GM12875 (cell line): ENCODE data around the gene POC1B.

Experiments
- H3K4me3 ChIP-seq: one replicate; pipeline ENCODE4 v1.5.1; 2011; ENCODE audit warnings: low read depth, low read length, control low read depth
- CTCF ChIP-seq: IDR thresholded peaks from 2 replicates; pipeline ENCODE4 v1.5.1; 2011; ENCODE audit warnings: low read depth, mild to moderate bottlenecking, control low read depth, inconsistent platforms, low read length, moderate library complexity, borderline replicate concordance; ENCODE audit not compliant: insufficient read depth

POC1B gene

GRCh38 chr12:89567691-89568239 is 41.9 kb upstream of the POC1B start:
- no peak for TF ChIP-seq CTCF
- H3K4me3 ChIP-seq, result no peak overlapping the region

DNA sequence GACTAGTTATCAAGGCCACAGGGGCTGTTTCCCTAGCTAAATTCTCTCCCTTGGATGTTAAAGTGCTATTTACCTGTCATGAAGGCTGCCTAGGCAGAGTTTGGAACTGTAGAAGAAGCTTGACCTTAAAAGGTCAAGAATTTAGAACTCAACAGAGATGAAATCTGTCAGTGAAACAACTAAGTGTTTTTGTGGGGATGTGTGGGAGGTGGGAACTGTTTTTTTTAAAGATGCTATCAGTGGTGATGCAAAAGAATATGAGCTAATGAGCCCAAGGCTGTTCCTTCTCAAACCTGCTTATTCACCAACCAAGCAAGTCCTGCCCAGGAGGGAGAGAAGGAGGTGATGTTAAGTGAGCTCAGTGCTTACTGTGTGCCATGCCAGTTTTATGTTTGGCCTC is 40.8 kb upstream of the POC1B start:
- H3K4me3 ChIP-seq, result no peak overlapping the region
- TF ChIP-seq CTCF, result no peak

GRCh38 chr12:89565002-89565401 is 39.2 kb upstream of the POC1B start:
- no peak for TF ChIP-seq CTCF
- no peak overlapping the region for H3K4me3 ChIP-seq

GRCh38 chr12:89559753-89560152 is 33.9 kb upstream of the POC1B start:
- TF ChIP-seq CTCF, result no peak
- no peak overlapping the region for H3K4me3 ChIP-seq

DNA sequence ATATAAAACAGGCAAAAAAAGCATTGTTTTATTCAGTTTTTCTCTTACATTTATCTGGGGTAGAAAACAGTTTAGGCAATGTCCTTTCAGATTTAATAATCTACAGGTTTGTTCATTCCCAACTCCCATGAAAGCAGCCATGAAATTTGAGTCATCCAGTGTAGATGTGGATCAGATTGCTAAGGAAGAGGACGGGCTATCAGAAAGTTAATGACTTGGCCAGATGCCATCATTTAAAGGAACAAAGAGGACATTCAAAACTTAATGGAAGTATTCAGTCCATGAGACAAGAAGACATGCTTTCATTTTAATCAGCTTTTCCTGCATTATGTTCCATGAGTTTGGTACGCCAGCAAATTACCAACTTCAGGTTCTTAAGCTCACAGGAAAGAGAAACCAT is 31.1 kb upstream of the POC1B start:
- H3K4me3 ChIP-seq, result no peak overlapping the region
- TF ChIP-seq CTCF, result no peak

DNA sequence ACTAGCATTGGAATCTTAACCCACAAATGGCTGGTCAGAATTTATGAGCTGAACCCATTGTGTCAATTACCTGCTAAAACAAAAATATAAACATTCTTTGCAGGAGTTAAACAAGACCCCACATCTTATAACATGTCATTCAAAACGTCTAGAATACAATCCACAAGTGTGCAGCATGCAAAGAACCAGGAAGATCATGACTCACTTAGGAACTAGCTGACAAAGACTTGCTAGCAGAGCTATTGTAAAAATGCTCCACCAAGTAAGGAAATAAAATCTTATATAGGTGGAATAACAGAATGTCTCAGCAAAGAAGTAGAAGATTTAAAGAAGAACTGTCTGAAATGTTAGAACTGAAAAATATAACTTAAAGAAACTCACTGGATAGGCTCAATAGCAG is 26.5 kb upstream of the POC1B start:
- H3K4me3 ChIP-seq, result no peak overlapping the region
- no peak for TF ChIP-seq CTCF

- H3K4me3 ChIP-seq, result no peak overlapping the region
- TF ChIP-seq CTCF, result no peak
These were observed 25.9 kb upstream of the POC1B start for GRCh38 chr12:89551747-89552146.
